Esophagus muscularis mucosa (tissue), 4 donors: Measurements from ENCODE around the gene ZSCAN25. TPM values are rescaled to one million over a fixed set of nuclear protein-coding genes. Genes with fewer than 3 reads are reported as not detected.

Source experiments
- DNase-seq: peaks from one replicate; pipeline ENCODE4 v3.0.0-alpha.2; 2017; ENCODE audit errors: extremely low spot score
- H3K27ac ChIP-seq, 4 donors: fragments of 200-600 bp; sonication (generic); replicated peaks in 1 of 4; 1 replicate in 3 of 4; 2 replicates in 1 of 4; pipeline ENCODE4 v1.5.1; 2016 to 2019; ENCODE audit warnings: mild to moderate bottlenecking in 1 of 4
- H3K27me3 ChIP-seq, 4 donors: fragments of 200-600 bp; sonication (generic); one replicate each; pipeline versions ENCODE4 v1.5.1 to v1.6.0; 2016 to 2019
- H3K36me3 ChIP-seq, 4 donors: fragments of 200-600 bp; sonication (generic); one replicate each; pipeline ENCODE4 v1.5.1; 2016 to 2019
- H3K4me1 ChIP-seq, 4 donors: fragments of 200-600 bp; sonication (generic); one replicate each; pipeline ENCODE4 v1.5.1; 2016 to 2019
- H3K4me3 ChIP-seq, 4 donors: fragments of 200-600 bp; sonication (generic); 1 replicate in 2 of 4; 2 replicates in 2 of 4; pipeline ENCODE4 v1.5.1; 2016 to 2019; ENCODE audit warnings: mild to moderate bottlenecking in 4 of 4, moderate library complexity in 1 of 4
- H3K9me3 ChIP-seq, 4 donors: fragments of 200-600 bp; sonication (generic); 1 replicate in 3 of 4; 2 replicates in 1 of 4; pipeline ENCODE4 v1.5.1; 2016 to 2019
- CTCF ChIP-seq, 3 experiments: fragments of 200-600 bp in 2 of 3; fragments of 450-650 bp in 1 of 3; sonication (generic) in 2 of 3; IDR thresholded peaks; one replicate each; pipeline ENCODE4 v1.5.1; 2017 to 2019; ENCODE audit warnings: antibody characterized with exemption in 3 of 3, mild to moderate bottlenecking in 2 of 3, moderate library complexity in 1 of 3
- EP300 ChIP-seq: sonication (generic); formaldehyde crosslinking; IDR thresholded peaks from one replicate; pipeline ENCODE4 v1.6.1; 2017; ENCODE audit warnings: antibody characterized with exemption
- POLR2A ChIP-seq: fragments of 450-650 bp; IDR thresholded peaks from one replicate; pipeline ENCODE4 v1.6.1; 2017; ENCODE audit warnings: antibody characterized with exemption, moderate library complexity, mild to moderate bottlenecking, low read depth
- POLR2AphosphoS5 ChIP-seq, 2 donors: sonication (generic); formaldehyde crosslinking; IDR thresholded peaks; one replicate each; pipeline ENCODE4 v1.6.1; 2017; ENCODE audit warnings: antibody characterized with exemption in 2 of 2
- WGBS: methylation state at CpG from one replicate; pipeline ENCODE4 v1.1.5; 2018; 5-methylcytosine and 5-hydroxymethylcytosine counted together
- intact Hi-C: fragments of 100-400 bp; cut with DNase I; formaldehyde crosslinking; loops from one replicate; pipeline ENCODE4 v1.15.1; 2023
- total RNA-seq, 4 donors: library from RNA; depleted of rRNA; stranded (reverse); fragments of >200 nt; gene quantifications; one replicate each; pipeline versions ENCODE4 v1.1.0 to v1.2.1, GENCODE V29; 2016

Gene ZSCAN25
- total RNA-seq, 4 donors from 2014 or later = 12.1 to 17.1 (median 14.2) TPM

GRCh38 chr7:99672573-99672972 is 55.8 kb downstream of the ZSCAN25 start:
- 86% methylated on average over 7 of the region's 7 CpGs for WGBS
- no peak for TF ChIP-seq EP300
- no peak for TF ChIP-seq POLR2A
- no peak for TF ChIP-seq POLR2AphosphoS5 (IDR thresholded peaks at IDR 0.05)
- no peak for TF ChIP-seq CTCF (IDR thresholded peaks at IDR 0.05)
- intact Hi-C loops = no loop called here
- Histone ChIP-seq H3K4me1 (no peaks in the 10 kb centered on the region), H3K27ac (no peak overlapping the region), H3K36me3 (no peaks in the 10 kb centered on the region), H3K27me3 (no peaks in the 10 kb centered on the region), H3K9me3 (no peaks in the 10 kb centered on the region), H3K4me3 (no peak overlapping the region)
- DNase-seq = no peak

GRCh38 chr7:99674995-99675742 is 58.4 kb downstream of the ZSCAN25 start:
- DNase-seq = no peak
- WGBS = 66% methylated on average over 2 of the region's 2 CpGs
- Histone ChIP-seq H3K27ac (no peak overlapping the region), H3K4me1 (peaks cover 0 to 8% (median 3%) of the 10 kb centered on the region in 4 donors), H3K4me3 (no peak overlapping the region), H3K36me3 (no peaks in the 10 kb centered on the region), H3K9me3 (no peaks in the 10 kb centered on the region), H3K27me3 (no peaks in the 10 kb centered on the region)
- intact Hi-C loops = no loop called here
- no peak for TF ChIP-seq POLR2A
- no peak for TF ChIP-seq CTCF (IDR thresholded peaks at IDR 0.05)
- TF ChIP-seq POLR2AphosphoS5 (IDR thresholded peaks at IDR 0.05) = no peak
- no peak for TF ChIP-seq EP300

- TF ChIP-seq POLR2AphosphoS5 (IDR thresholded peaks at IDR 0.05) = no peak
- WGBS = 83% methylated on average over 4 of the region's 4 CpGs
- no peaks in the 10 kb centered on the region for H3K36me3 ChIP-seq
- intact Hi-C loops = no loop called here
- H3K4me3 ChIP-seq = no peak overlapping the region
- DNase-seq = no peak
- H3K27ac ChIP-seq = no peak overlapping the region
- peaks cover 0 to 2% (median 0%) of the 10 kb centered on the region in 4 donors for H3K9me3 ChIP-seq
- peaks cover 0 to 8% (median 3%) of the 10 kb centered on the region in 4 donors for H3K4me1 ChIP-seq
- no peaks in the 10 kb centered on the region for H3K27me3 ChIP-seq
Observed at GRCh38 chr7:99677013-99677647, 60.4 kb downstream of the ZSCAN25 start.

- Histone ChIP-seq H3K4me1 (peaks cover 0 to 8% (median 3%) of the 10 kb centered on the region in 4 donors), H3K27me3 (no peaks in the 10 kb centered on the region), H3K9me3 (peaks cover 0 to 3% (median 0%) of the 10 kb centered on the region in 4 donors), H3K4me3 (no peak overlapping the region), H3K27ac (no peak overlapping the region), H3K36me3 (no peaks in the 10 kb centered on the region)
- TF ChIP-seq POLR2AphosphoS5 (IDR thresholded peaks at IDR 0.05) = no peak
- TF ChIP-seq EP300 = no peak
- TF ChIP-seq POLR2A = no peak
- no peak for TF ChIP-seq CTCF (IDR thresholded peaks at IDR 0.05)
- WGBS = 96% methylated on average over 2 of the region's 2 CpGs
- no peak for DNase-seq
- intact Hi-C loops = no loop called here
Observed at GRCh38 chr7:99677648-99678045, 60.9 kb downstream of the ZSCAN25 start.

GRCh38 chr7:99679032-99679399 is 62.3 kb downstream of the ZSCAN25 start:
- intact Hi-C loops = no loop called here
- no peak for TF ChIP-seq POLR2A
- no peak for TF ChIP-seq CTCF (IDR thresholded peaks at IDR 0.05)
- TF ChIP-seq EP300 = no peak
- no peak for TF ChIP-seq POLR2AphosphoS5 (IDR thresholded peaks at IDR 0.05)

More at GRCh38 chr7:99679032-99679399, 62.3 kb downstream of the ZSCAN25 start:
- no peaks in the 10 kb centered on the region for H3K27me3 ChIP-seq
- H3K4me1 ChIP-seq = peaks cover 0 to 8% (median 3%) of the 10 kb centered on the region in 4 donors
- WGBS = 47% methylated on average over 4 of the region's 4 CpGs
- no peaks in the 10 kb centered on the region for H3K36me3 ChIP-seq
- DNase-seq = no peak
- peak overlapping the region; percentile 9 to 27 (median 18) for H3K4me3 ChIP-seq
- H3K9me3 ChIP-seq = peaks cover 0 to 3% (median 0%) of the 10 kb centered on the region in 4 donors
- no peak overlapping the region for H3K27ac ChIP-seq
